ENCODE data around the gene SCGB3A2.

The SCGB3A2 gene

GRCh38 chr5:147849226-147849625 lies 29.3 kb upstream of the SCGB3A2 start:
- Histone ChIP-seq H3K79me2 (ENCODE audit: insufficient read depth, low read length) (no peaks in the 10 kb centered on the region), H3K27me3 (ENCODE audit: low read length) (no peaks in the 10 kb centered on the region), H3K9me2 (replicated peaks; ENCODE audit: insufficient read depth, low read length) (no peaks in the 10 kb centered on the region), H3K4me2 (ENCODE audit: low read depth, low read length, poor library complexity, severe bottlenecking) (no peak overlapping the region), H3K4me3 (ENCODE audit: insufficient read depth, low read length, poor library complexity, severe bottlenecking) (no peak overlapping the region), H3K36me3 (ENCODE audit: low read length) (no peaks in the 10 kb centered on the region), H3K9me3 (ENCODE audit: insufficient read depth, low read length) (no peaks in the 10 kb centered on the region), H3F3A (ENCODE audit: insufficient read depth) (no peaks in the 10 kb centered on the region), H4K20me1 (ENCODE audit: low read depth, low read length) (no peaks in the 10 kb centered on the region), H3K27ac (ENCODE audit: low read depth, low read length) (no peak overlapping the region), H3K9ac (ENCODE audit: low read length) (no peak overlapping the region), H2AFZ (ENCODE audit: low read depth, low read length, severe bottlenecking) (no peak overlapping the region)
- TF ChIP-seq CTCF (IDR thresholded peaks at IDR 0.05; ENCODE audit: insufficient read depth, low read length, poor library complexity, severe bottlenecking) (no peak), EZH2phosphoT487 (conservative IDR thresholded peaks at IDR 0.05; ENCODE audit: low read length) (no peak)

- Histone ChIP-seq H3K4me3 (ENCODE audit: insufficient read depth, low read length, poor library complexity, severe bottlenecking) (no peak overlapping the region), H4K20me1 (ENCODE audit: low read depth, low read length) (no peaks in the 10 kb centered on the region), H3K4me2 (ENCODE audit: low read depth, low read length, poor library complexity, severe bottlenecking) (no peak overlapping the region), H3K27ac (ENCODE audit: low read depth, low read length) (no peak overlapping the region), H3K9ac (ENCODE audit: low read length) (no peak overlapping the region), H3K9me2 (replicated peaks; ENCODE audit: insufficient read depth, low read length) (no peaks in the 10 kb centered on the region), H3K79me2 (ENCODE audit: insufficient read depth, low read length) (no peaks in the 10 kb centered on the region), H3K27me3 (ENCODE audit: low read length) (no peaks in the 10 kb centered on the region), H2AFZ (ENCODE audit: low read depth, low read length, severe bottlenecking) (no peak overlapping the region), H3F3A (ENCODE audit: insufficient read depth) (no peaks in the 10 kb centered on the region), H3K9me3 (ENCODE audit: insufficient read depth, low read length) (no peaks in the 10 kb centered on the region), H3K36me3 (ENCODE audit: low read length) (no peaks in the 10 kb centered on the region)
- TF ChIP-seq EZH2phosphoT487 (conservative IDR thresholded peaks at IDR 0.05; ENCODE audit: low read length) = no peak
- TF ChIP-seq CTCF (IDR thresholded peaks at IDR 0.05; ENCODE audit: insufficient read depth, low read length, poor library complexity, severe bottlenecking) = no peak
Measured at GRCh38 chr5:147851578-147851977, 26.9 kb upstream of the SCGB3A2 start.

GRCh38 chr5:147852365-147852764 lies 26.1 kb upstream of the SCGB3A2 start:
- Histone ChIP-seq H3K79me2 (ENCODE audit: insufficient read depth, low read length) (no peaks in the 10 kb centered on the region), H3K9me2 (replicated peaks; ENCODE audit: insufficient read depth, low read length) (no peaks in the 10 kb centered on the region), H4K20me1 (ENCODE audit: low read depth, low read length) (no peaks in the 10 kb centered on the region), H3K4me2 (ENCODE audit: low read depth, low read length, poor library complexity, severe bottlenecking) (no peak overlapping the region), H3K4me3 (ENCODE audit: insufficient read depth, low read length, poor library complexity, severe bottlenecking) (no peak overlapping the region), H3K9me3 (ENCODE audit: insufficient read depth, low read length) (no peaks in the 10 kb centered on the region), H2AFZ (ENCODE audit: low read depth, low read length, severe bottlenecking) (no peak overlapping the region), H3K36me3 (ENCODE audit: low read length) (no peaks in the 10 kb centered on the region), H3F3A (ENCODE audit: insufficient read depth) (no peaks in the 10 kb centered on the region), H3K27ac (ENCODE audit: low read depth, low read length) (no peak overlapping the region), H3K27me3 (ENCODE audit: low read length) (no peaks in the 10 kb centered on the region), H3K9ac (ENCODE audit: low read length) (no peak overlapping the region)
- TF ChIP-seq EZH2phosphoT487 (conservative IDR thresholded peaks at IDR 0.05; ENCODE audit: low read length) (no peak), CTCF (IDR thresholded peaks at IDR 0.05; ENCODE audit: insufficient read depth, low read length, poor library complexity, severe bottlenecking) (no peak)
